ENCODE results near the gene DSG2. TPM values are rescaled to one million over a fixed set of nuclear protein-coding genes. Genes with fewer than 3 reads are reported as not detected.
A peak's percentile ranks its signal among the peaks of the same experiment; 100 is the strongest.

Gene DSG2
- total and polyA plus RNA-seq, 2 experiments from 2014 or later: 67.7 to 105 TPM

DNA sequence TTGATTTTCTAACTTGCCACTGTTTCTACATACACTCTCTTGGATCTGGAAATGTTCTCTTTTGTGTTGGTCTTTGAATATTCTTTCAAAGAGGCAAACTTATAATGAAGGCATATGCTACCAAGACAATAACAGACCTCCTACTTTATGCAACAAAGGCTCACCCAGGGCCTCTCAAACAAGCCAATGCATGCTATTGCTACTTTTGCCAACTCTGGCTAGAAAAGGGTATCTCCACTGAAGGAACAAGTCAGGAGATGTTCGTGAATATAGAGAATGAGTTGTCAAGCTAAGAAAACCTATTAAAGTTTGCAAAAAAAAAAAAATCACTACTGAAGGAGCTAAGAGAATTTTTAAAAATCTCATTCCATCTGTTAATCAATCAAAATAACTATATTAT, 15.9 kb upstream of the DSG2 start:
- Histone ChIP-seq H3K79me2 (no peaks in the 10 kb centered on the region), H4K20me1 (ENCODE audit: insufficient read depth, poor library complexity, severe bottlenecking) (no peaks in the 10 kb centered on the region), H3K9me2 (replicated peaks; ENCODE audit: insufficient read depth) (no peaks in the 10 kb centered on the region), H3K27ac (no peak overlapping the region), H3K9me3 (ENCODE audit: low read depth) (no peaks in the 10 kb centered on the region), H3K4me2 (no peak overlapping the region), H2AFZ (no peak overlapping the region), H3K27me3 (no peaks in the 10 kb centered on the region), H3K4me3 (no peak overlapping the region), H3K36me3 (replicated peaks; ENCODE audit: insufficient read depth, low read depth) (no peaks in the 10 kb centered on the region), H3K4me1 (ENCODE audit: insufficient read depth) (peaks cover 6% of the 10 kb centered on the region)
- no peak for DNase-seq (ENCODE audit: low spot score)
- 100% methylated on average over 1 of the region's 1 CpG for WGBS (ENCODE audit: low lambda C conversion rate, missing lambda C conversion rate)
- TF ChIP-seq EZH2phosphoT487 (IDR thresholded peaks at IDR 0.05; ENCODE audit: low read depth, severe bottlenecking, unreplicated experiment) (no peak), EZH2 (IDR thresholded peaks at IDR 0.05; ENCODE audit: borderline replicate concordance) (no peak)
- TF ChIP-seq, protein P1, sequence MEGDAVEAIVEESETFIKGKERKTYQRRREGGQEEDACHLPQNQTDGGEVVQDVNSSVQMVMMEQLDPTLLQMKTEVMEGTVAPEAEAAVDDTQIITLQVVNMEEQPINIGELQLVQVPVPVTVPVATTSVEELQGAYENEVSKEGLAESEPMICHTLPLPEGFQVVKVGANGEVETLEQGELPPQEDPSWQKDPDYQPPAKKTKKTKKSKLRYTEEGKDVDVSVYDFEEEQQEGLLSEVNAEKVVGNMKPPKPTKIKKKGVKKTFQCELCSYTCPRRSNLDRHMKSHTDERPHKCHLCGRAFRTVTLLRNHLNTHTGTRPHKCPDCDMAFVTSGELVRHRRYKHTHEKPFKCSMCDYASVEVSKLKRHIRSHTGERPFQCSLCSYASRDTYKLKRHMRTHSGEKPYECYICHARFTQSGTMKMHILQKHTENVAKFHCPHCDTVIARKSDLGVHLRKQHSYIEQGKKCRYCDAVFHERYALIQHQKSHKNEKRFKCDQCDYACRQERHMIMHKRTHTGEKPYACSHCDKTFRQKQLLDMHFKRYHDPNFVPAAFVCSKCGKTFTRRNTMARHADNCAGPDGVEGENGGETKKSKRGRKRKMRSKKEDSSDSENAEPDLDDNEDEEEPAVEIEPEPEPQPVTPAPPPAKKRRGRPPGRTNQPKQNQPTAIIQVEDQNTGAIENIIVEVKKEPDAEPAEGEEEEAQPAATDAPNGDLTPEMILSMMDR (IDR thresholded peaks at IDR 0.05; ENCODE audit: poor library complexity): no peak

DNA sequence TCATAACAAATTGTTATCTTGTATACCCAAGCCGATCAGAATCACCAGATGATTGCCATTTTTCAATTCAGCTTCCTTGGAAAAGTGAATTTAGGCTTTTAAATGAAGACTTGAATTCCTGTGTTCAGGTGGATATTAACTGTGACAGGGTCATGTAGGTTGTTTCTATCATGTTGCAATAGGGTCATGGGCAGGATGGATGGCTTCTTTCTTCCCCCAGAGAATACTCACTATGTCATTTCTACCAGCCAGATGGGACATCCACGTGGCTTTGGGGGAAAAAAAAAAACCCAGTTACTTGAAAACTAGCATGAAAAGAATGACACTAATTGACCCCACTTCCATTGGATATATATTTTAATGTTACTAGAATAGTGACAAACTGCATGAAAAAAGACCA, 14.6 kb upstream of the DSG2 start:
- no peaks in the 10 kb centered on the region for H3K36me3 ChIP-seq (replicated peaks; ENCODE audit: insufficient read depth, low read depth)
- no peak overlapping the region for H2AFZ ChIP-seq
- H3K4me1 ChIP-seq (ENCODE audit: insufficient read depth): peaks cover 7% of the 10 kb centered on the region
- no peaks in the 10 kb centered on the region for H3K9me2 ChIP-seq (replicated peaks; ENCODE audit: insufficient read depth)
- H3K27me3 ChIP-seq: no peaks in the 10 kb centered on the region
- H3K4me2 ChIP-seq: no peak overlapping the region
- WGBS (ENCODE audit: low lambda C conversion rate, missing lambda C conversion rate): 87% methylated on average over 2 of the region's 2 CpGs
- no peak overlapping the region for H3K4me3 ChIP-seq
- H4K20me1 ChIP-seq (ENCODE audit: insufficient read depth, poor library complexity, severe bottlenecking): no peaks in the 10 kb centered on the region
- TF ChIP-seq EZH2phosphoT487 (IDR thresholded peaks at IDR 0.05; ENCODE audit: low read depth, severe bottlenecking, unreplicated experiment) (no peak), EZH2 (IDR thresholded peaks at IDR 0.05; ENCODE audit: borderline replicate concordance) (no peak)
- TF ChIP-seq, protein P1 (IDR thresholded peaks at IDR 0.05; ENCODE audit: poor library complexity): no peak
- no peak for DNase-seq (ENCODE audit: low spot score)
- H3K27ac ChIP-seq: no peak overlapping the region
- H3K9me3 ChIP-seq (ENCODE audit: low read depth): no peaks in the 10 kb centered on the region
- no peaks in the 10 kb centered on the region for H3K79me2 ChIP-seq

DNA sequence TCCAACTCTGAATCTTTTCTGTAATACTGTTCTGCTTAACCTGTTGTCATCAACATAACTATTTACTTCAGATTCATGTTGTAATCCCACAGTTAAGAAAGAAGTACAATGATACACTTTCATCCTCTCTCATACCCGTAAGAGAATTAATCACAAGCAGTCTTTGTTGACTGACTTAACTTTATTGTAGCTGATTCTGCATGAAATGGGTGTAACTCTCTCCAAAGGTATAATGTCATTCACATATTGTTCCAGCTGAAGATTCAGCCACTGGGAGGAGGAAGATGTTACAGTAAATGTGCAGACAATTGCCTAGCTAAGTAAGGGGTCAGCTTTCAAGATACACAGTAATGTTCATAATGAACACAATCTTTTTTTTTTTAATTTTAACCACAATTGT, 13.5 kb upstream of the DSG2 start:
- H4K20me1 ChIP-seq (ENCODE audit: insufficient read depth, poor library complexity, severe bottlenecking): no peaks in the 10 kb centered on the region
- H3K9me3 ChIP-seq (ENCODE audit: low read depth): no peaks in the 10 kb centered on the region
- no peaks in the 10 kb centered on the region for H3K9me2 ChIP-seq (replicated peaks; ENCODE audit: insufficient read depth)
- H2AFZ ChIP-seq: no peak overlapping the region
- H3K79me2 ChIP-seq: no peaks in the 10 kb centered on the region
- H3K4me3 ChIP-seq: no peak overlapping the region
- DNase-seq (ENCODE audit: low spot score): no peak
- no peak overlapping the region for H3K4me2 ChIP-seq
- peaks cover 7% of the 10 kb centered on the region for H3K4me1 ChIP-seq (ENCODE audit: insufficient read depth)
- no peaks in the 10 kb centered on the region for H3K36me3 ChIP-seq (replicated peaks; ENCODE audit: insufficient read depth, low read depth)
- TF ChIP-seq EZH2 (IDR thresholded peaks at IDR 0.05; ENCODE audit: borderline replicate concordance): no peak
- no peak for TF ChIP-seq EZH2phosphoT487 (IDR thresholded peaks at IDR 0.05; ENCODE audit: low read depth, severe bottlenecking, unreplicated experiment)
- no peaks in the 10 kb centered on the region for H3K27me3 ChIP-seq
- 61% methylated on average over 1 of the region's 1 CpG for WGBS (ENCODE audit: low lambda C conversion rate, missing lambda C conversion rate)
- no peak overlapping the region for H3K27ac ChIP-seq

DNA sequence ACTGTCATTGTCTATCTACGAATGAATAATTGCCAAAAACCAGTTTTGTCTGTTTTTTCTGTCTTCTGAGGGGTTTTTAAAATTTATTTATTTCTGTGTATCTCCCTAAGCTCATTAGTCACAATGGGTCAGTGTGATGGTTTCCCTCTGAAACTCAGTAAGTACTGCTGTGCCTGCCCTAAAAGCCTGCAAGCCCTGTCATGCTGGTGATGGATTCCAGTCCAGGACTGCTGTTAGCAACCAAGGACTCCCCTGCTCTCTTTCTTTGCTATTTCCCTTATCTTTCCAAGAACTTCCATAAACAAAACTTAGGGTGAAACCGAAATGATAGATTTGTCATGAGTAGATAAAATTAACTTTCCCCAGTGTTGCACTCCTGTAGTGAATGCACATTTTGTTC, 11.8 kb upstream of the DSG2 start:
- DNase-seq (ENCODE audit: low spot score): peak; percentile 57
- H3K36me3 ChIP-seq (replicated peaks; ENCODE audit: insufficient read depth, low read depth): no peaks in the 10 kb centered on the region
- no peaks in the 10 kb centered on the region for H3K9me3 ChIP-seq (ENCODE audit: low read depth)
- WGBS (ENCODE audit: low lambda C conversion rate, missing lambda C conversion rate): 33% methylated on average over 2 of the region's 2 CpGs
- peak overlapping the region; percentile 84 for H3K27ac ChIP-seq
- no peaks in the 10 kb centered on the region for H3K27me3 ChIP-seq
- H3K79me2 ChIP-seq: no peaks in the 10 kb centered on the region
- H3K4me3 ChIP-seq: no peak overlapping the region
- TF ChIP-seq EZH2 (IDR thresholded peaks at IDR 0.05; ENCODE audit: borderline replicate concordance) (no peak), EZH2phosphoT487 (IDR thresholded peaks at IDR 0.05; ENCODE audit: low read depth, severe bottlenecking, unreplicated experiment) (no peak)
- TF ChIP-seq, protein P1 (IDR thresholded peaks at IDR 0.05; ENCODE audit: poor library complexity): no peak
- H2AFZ ChIP-seq: no peak overlapping the region
- peak overlapping the region; percentile 61 for H3K4me2 ChIP-seq
- H3K4me1 ChIP-seq (ENCODE audit: insufficient read depth): peaks cover 7% of the 10 kb centered on the region
- H3K9me2 ChIP-seq (replicated peaks; ENCODE audit: insufficient read depth): no peaks in the 10 kb centered on the region
- no peaks in the 10 kb centered on the region for H4K20me1 ChIP-seq (ENCODE audit: insufficient read depth, poor library complexity, severe bottlenecking)
